HepG2 (cell line): Measurements from ENCODE around the gene GGA2. TPM values are rescaled to one million over a fixed set of nuclear protein-coding genes. Genes with fewer than 3 reads are reported as not detected.
A peak's percentile ranks its signal among the peaks of the same experiment; 100 is the strongest.

Source experiments
- AHDC1 ChIP-seq: sonication (generic); formaldehyde crosslinking; IDR thresholded peaks from 2 replicates; pipeline ENCODE4 v1.5.1; 2020; ENCODE audit warnings: mild to moderate bottlenecking, missing genetic modification reagents, borderline replicate concordance
- FLYWCH1 ChIP-seq: sonication (generic); formaldehyde crosslinking; IDR thresholded peaks from 2 replicates; pipeline ENCODE4 v1.8.1; 2023; ENCODE audit warnings: mild to moderate bottlenecking, missing genetic modification reagents
- GATA4 ChIP-seq: sonication (generic); IDR thresholded peaks from 2 replicates; pipeline ENCODE4 v1.6.1; 2016; ENCODE audit warnings: antibody characterized with exemption, low read depth, borderline replicate concordance
- MYC ChIP-seq: sonication (generic); formaldehyde crosslinking; IDR thresholded peaks from 2 replicates; pipeline ENCODE4 v1.9.0; 2021; ENCODE audit warnings: missing genetic modification reagents, borderline replicate concordance
- PAXIP1 ChIP-seq: sonication (generic); formaldehyde crosslinking; conservative IDR thresholded peaks from 2 replicates; pipeline ENCODE4 v1.4.0; 2020; ENCODE audit warnings: mild to moderate bottlenecking, missing genetic modification reagents, moderate library complexity
- RELA ChIP-seq: sonication (generic); formaldehyde crosslinking; IDR thresholded peaks from 2 replicates; pipeline ENCODE4 v1.4.0; 2020; ENCODE audit warnings: missing genetic modification reagents
- TIGD3 ChIP-seq: sonication (generic); formaldehyde crosslinking; IDR thresholded peaks from 2 replicates; pipeline ENCODE4 v1.5.1; 2020; ENCODE audit warnings: mild to moderate bottlenecking, missing genetic modification reagents, borderline replicate concordance
- ZNF160 ChIP-seq: sonication (generic); formaldehyde crosslinking; IDR thresholded peaks from 2 replicates; pipeline ENCODE4 v1.8.0; 2022; ENCODE audit warnings: mild to moderate bottlenecking, inconsistent platforms, missing genetic modification reagents
- ZNF296 ChIP-seq: sonication (generic); formaldehyde crosslinking; conservative IDR thresholded peaks from 2 replicates; pipeline ENCODE4 v1.5.0; 2020; ENCODE audit warnings: mild to moderate bottlenecking, missing genetic modification reagents
- ZNF329 ChIP-seq: sonication (generic); formaldehyde crosslinking; IDR thresholded peaks from 2 replicates; pipeline ENCODE4 v1.9.0; 2021; ENCODE audit warnings: low read depth, mild to moderate bottlenecking, missing genetic modification reagents
- ZNF7 ChIP-seq: IDR thresholded peaks from 2 replicates; pipeline ENCODE4 v1.6.1; 2016; ENCODE audit warnings: missing biosample characterization, missing genetic modification reagents
- ZSCAN12 ChIP-seq: sonication (generic); formaldehyde crosslinking; IDR thresholded peaks from 2 replicates; pipeline ENCODE4 v1.9.0; 2021; ENCODE audit warnings: mild to moderate bottlenecking, missing genetic modification reagents
- polyA plus RNA-seq, 8 experiments: library from polyadenylated mRNA; depleted of rRNA in 3 of 8; stranded (reverse) in 7 of 8; unstranded in 1 of 8; fragments of >200 nt; fragmentation: Illumina TruSeq in 4 of 8; extraction: Trizol in 4 of 8; gene quantifications; 2 replicates each; pipeline versions ENCODE4 v1.2.1 to v1.2.3, GENCODE V29; 2011 to 2016; ENCODE audit warnings: low read depth in 4 of 8, missing spikeins in 1 of 8, mixed read lengths in 1 of 8; ENCODE audit not compliant: insufficient read depth in 1 of 8
- total RNA-seq, 5 experiments: library from RNA; depleted of rRNA; stranded (reverse); fragments of >200 nt; fragmentation: Illumina TruSeq; extraction: Trizol; gene quantifications; 2 replicates each; pipeline ENCODE4 v1.2.3, GENCODE V29; 2016; ENCODE audit warnings: low read depth in 1 of 5

Gene GGA2
- total and polyA plus RNA-seq, 2 of the 13 experiments (the other 11 are each of a cell fraction or from before 2014, with no cell fraction given), result 51.5 to 69.8 TPM

- no peak; the same call in 1 of the 2 replicates for TF ChIP-seq AHDC1
- peak; percentile 89; the same call in 1 of the 2 replicates for TF ChIP-seq RELA (CRISPR knock-in tag)
- TF ChIP-seq MYC (CRISPR knock-in tag), result peak; percentile 96
- peak; percentile 87; the same call in 1 of the 2 replicates for TF ChIP-seq FLYWCH1 (CRISPR knock-in tag)
- peak; percentile 89; the same call in 1 of the 2 replicates for TF ChIP-seq ZNF160
- peak; percentile 94 for TF ChIP-seq ZNF329 (CRISPR knock-in tag)
- no peak for TF ChIP-seq TIGD3 (CRISPR knock-in tag)
- TF ChIP-seq ZSCAN12 (CRISPR knock-in tag), result peak; percentile 96
- TF ChIP-seq GATA4, result peak; percentile 82
- peak; percentile 29; the same call in 1 of the 2 replicates for TF ChIP-seq ZNF296 (CRISPR knock-in tag)
- peak; percentile 67 for TF ChIP-seq PAXIP1 (CRISPR knock-in tag)
- TF ChIP-seq ZNF7, result no peak; the same call in 1 of the 2 replicates
Observed at GRCh38 chr16:23510164-23510914, at the start of gene GGA2 (continued).
